NAMALWA (cell line): ENCODE data around the gene CD300C.
"Not testable (repeated sequence)": the region's sequence is repeated elsewhere in the genome, so short reads cannot be mapped to it uniquely, and the experiment has no call there.

Source experiments
- DNase-seq: peaks from one replicate; pipeline ENCODE4 v3.0.0-alpha.2; 2015; ENCODE audit warnings: low spot score

Gene CD300C

DNA sequence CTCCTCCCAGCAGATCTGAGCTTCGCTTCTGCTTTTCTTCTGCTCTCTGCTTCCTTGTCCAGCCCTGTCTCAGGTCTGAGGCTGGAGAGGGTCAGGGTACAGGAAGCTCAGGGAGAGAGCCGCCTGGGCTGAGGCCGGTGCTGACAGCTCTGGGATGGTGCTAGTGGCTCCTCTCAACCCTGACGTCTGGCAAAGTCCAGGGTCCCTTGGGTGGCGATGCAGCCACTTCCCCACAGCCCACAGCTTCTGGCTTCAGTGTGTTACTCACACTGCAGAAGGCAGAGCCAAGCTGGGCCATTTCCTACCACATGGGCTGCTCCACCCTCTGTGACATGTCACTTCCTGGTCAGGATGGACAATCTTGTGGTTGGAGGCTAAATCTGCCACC is at the start of gene CD300C:
Gene CD300C, minus strand, starts transcription at position 273 of the 388 bp plus-strand sequence. CDS start 333 bp downstream, outside the sequence.
- no peak for DNase-seq

DNA sequence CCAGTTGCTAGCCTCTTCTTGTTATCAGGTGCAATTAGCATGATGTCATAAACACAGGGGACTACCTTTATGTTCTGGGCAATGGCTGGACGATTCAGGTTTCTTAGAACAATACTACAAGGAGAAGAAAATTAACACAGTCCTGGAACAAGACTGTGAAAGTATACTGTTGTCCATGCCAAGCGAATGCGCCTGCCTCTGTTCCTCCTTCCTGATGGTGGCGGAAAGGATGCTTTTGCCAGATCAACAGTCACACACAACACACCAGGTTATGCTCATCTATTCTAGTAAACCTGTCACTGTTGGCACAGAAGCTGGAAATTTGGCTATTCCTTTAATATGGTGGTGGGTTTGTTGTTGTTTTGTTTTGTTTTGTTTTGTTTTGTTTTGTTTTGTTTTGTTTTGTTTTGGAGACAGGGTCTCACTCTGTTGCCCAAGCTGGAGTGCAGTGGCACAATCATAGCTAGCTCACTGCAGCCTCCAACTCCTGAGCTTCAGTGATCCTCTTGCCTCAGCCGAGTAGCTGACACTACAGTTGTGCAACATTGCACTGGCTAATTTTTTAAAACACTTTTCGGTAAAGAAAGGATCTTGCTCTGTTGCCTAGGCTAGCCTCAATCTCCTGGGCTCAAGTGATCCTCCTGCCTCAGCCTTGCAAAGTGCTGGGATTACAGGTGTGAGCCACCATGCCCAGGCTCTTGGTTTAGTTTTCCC is 49.3 kb upstream of the CD300C start:
- DNase-seq: no peak

DNA sequence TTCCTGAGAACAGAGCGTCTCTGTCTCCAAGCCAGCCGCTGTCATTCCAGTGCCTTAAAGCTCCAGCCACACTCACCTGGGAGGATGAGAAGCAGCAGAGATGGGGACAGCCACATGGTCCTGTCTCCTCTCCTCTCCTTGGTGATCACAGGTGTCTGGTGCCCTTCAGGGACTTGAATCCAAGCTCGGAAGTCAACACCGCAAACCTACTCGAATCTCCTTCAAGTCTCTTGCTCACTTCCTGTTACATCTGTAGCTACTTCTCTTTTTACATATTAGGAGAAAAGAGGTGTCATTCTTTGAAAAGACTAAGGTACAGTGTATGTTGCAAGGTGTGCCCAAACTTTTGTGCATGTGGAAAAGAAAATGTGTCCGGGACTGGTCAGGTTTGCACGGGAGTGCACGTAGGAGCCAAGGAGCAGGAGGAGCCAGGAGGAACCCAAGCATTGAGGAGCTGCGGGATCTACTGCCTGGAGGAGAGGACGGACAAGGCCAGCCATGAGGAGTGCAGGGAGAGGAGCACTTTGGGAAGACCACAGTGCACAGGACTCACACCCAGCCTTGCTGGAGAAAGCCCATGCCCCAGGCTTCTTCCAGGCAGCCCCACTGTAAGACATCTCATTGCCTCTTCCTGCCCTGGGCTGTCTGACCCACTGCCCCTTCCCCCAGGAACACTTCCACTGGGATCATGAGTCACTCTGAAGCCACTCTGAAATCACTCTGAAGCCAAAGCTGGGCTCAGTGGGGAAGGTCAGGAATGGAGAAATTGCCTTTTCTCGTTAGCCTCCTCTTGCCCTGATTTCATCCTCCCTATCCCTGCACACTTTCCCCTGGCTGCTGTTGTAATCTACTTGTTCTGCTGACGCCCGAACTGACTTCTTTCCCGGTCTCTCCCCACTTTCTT is 46.4 kb upstream of the CD300C start, which contains the start of gene CD300LD:
Gene CD300LD, minus strand, starts transcription at position 197 of the 904 bp plus-strand sequence. Its CDS starts 81 bp downstream, at position 116.
- no peak for DNase-seq

DNA sequence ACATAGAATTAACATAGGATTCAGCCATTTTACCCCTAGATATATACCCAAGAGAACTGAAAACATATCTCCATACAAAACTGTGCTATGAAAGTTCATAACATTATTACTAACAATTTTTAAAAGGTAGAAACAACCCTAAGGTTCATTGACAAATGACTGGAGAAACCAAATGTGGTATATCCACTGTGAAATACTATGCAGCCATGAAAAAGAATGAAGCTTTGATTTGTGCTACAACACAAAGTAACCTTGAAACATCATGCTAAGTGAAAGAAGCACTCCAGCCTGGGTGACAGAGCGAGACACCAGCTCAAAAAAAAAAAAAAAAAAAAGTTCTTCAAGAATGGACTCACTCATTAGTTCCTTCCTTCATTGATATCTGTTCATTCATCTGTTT is 45.6 kb upstream of the CD300C start:
- no peak for DNase-seq

DNA sequence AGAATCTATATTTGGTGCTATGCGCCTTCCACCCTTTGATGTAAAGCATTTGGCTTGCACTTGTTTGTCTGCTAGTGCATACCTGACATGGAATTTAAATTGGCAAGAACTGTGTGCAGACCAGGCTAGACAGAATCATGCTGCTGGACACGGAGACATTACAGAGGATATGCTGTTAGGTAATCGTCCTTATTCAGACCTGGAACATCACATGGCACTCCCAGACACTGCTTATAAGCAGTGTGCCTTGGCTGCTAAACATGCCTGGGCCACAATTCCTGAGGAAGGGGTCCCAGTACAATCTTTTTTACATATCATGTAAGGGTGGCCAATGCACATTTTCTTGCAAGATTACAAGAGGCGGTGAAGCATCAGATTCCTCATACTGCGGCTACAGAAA is 39.8 kb upstream of the CD300C start:
- DNase-seq: no peak

DNA sequence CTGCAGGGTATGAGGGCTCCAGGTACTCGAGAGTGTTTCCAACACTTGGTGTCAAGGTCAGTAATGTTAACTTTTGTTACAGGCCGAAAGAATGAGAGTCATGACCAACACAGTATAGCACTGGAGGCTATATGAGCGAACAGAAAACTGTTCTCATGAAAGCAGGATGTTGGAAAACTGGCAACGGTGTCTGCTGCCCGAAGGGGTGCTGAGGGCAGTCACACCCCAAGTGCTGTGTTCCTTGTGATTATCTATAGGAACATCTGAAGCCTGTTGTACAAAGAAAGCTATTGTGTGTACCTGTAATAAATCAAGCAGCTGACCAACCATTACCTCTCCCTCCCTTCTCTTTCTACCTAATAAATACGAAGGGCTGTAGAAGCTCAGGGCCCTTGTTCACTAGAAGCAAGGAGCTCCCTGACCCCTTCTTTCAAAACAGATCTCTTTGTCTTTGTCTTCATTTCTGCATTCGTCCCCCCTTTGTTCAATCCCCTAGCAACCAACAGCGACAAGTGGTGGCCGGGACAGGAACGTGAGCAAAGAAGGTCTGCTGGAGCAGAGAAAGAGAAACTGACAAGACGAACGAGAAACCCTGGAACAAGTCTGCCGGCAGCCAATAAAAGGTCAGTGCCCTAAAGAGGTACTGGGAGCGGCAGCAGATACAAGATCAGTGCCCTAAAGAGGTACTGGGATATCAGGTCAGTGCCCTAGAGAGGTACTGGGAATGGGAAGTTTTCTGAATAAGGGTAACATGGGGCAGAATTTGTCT is 38.6 kb upstream of the CD300C start:
- no peak for DNase-seq

DNA sequence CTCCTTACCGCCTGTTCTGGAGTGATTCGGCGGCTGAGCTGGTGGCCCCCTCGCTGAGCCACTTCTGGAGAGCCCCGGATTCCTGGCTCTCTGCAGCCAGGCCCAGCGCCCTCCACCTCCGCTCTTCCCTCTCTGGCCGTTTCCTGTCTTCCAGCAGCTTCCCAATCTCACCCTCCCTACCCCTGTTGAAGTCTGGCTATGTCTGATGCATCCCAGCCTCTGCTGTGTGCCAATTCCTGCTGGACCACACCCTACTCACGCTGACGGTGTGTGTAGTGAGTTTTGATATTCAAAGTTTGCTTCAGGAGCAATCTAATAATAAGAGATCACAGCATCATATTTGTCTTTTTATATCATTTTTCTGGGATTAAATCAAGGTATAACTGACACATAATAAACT is 36.7 kb upstream of the CD300C start:
- DNase-seq: no peak

DNA sequence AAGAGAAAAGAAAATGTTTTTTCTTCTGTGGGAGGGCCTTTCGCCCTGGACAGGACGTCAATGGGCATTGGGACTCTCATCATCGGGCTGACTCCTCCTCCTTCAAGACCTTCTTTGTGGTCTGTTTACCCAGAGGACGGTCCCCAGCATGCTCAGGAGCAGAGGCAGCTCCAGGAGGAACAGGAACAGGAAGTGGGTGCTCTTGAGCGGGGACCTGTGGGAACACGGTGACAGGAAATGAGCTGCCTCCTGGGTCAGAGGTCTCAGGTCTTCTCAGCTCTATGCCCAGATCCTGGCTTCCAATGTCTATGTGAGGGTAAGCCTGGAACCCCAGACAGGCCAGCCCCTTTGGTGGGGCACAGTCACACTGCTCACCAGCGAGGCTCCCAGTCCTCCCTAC is 34.0 kb upstream of the CD300C start:
- DNase-seq: no peak

DNA sequence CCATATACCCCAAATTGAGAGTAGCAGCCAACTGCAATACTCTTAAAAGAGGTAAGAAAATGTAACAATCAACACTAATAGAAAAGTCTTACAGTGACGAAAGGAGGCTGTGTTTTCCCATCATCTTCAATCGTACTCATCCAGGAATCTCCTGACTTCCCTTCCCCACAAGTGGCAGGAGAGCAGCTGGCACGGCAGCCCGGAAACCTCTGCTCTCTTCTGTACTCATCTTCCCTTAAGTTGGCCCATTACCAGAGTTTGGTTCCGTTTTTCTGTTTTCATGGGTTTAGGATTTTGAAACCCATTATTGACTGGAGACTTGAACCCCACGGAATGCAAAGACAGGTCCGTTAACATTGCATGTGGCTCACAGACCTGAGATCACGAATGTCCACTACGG is 33.1 kb upstream of the CD300C start:
- no peak for DNase-seq

DNA sequence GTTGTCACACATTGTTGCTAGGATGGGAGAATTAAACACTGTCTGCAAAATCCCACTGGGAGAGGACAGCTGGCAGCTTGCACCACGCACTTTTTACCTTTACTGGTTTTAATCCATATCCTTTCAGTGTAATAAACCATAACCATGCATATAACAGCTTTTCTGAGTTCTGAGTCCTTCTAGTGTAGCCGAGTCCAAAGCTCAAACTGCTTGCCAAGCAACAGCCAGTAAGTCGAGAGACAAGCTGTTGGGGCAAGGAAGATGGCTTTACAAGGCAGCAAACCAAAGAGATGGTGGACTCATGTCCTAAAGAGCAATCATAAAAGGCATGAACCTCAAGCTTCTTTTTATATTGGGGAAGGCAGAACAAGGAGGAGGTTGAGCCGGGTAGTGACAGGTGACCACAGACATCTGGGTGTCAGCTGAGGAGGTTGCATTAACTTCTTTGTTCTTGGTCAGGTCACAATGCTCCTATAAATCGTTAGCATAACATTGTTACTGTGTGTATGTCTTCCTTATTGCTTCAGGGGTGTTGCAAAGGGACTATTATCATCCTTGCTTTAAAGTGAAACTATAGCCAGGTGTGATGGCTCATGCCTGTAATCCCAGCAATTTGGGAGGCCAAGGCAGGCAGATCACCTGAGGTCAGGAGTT is 28.7 kb upstream of the CD300C start:
- no peak for DNase-seq

DNA sequence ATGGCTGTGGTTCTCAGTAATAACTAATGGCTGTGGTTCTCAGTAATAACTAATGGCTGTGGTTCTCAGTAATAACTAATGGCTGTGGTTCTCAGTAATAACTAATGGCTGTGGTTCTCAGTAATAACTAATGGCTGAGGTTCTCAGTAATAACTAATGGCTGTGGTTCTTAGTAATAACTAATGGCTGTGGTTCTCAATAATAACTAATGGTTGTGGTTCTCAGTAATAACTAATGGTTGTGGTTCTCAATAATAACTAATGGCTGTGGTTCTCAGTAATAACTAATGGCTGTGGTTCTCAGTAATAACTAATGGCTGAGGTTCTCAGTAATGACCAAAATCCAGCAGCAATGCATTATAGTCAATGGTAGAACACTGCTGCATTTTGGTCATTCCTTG is 27.7 kb upstream of the CD300C start:
- DNase-seq: not testable (repeated sequence)

DNA sequence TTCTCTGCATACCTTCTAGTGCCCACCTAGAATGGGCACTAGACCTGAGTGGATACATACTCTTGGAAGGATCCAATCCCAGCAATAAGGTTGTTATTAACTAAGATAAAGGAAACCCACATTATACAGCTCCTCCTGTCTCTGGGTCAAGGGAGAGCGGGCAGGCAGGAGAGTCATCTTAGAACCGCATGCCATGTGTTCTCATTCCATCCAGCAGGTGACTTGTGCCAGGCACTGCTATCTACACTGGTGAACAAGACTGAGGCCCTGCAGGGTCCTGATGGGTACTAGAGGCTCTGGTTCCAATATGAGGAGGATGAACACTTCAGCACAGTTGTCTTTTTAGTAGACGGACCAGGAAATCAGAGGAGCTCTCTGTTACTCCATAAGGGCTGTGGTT is 27.3 kb upstream of the CD300C start:
- DNase-seq: no peak

DNA sequence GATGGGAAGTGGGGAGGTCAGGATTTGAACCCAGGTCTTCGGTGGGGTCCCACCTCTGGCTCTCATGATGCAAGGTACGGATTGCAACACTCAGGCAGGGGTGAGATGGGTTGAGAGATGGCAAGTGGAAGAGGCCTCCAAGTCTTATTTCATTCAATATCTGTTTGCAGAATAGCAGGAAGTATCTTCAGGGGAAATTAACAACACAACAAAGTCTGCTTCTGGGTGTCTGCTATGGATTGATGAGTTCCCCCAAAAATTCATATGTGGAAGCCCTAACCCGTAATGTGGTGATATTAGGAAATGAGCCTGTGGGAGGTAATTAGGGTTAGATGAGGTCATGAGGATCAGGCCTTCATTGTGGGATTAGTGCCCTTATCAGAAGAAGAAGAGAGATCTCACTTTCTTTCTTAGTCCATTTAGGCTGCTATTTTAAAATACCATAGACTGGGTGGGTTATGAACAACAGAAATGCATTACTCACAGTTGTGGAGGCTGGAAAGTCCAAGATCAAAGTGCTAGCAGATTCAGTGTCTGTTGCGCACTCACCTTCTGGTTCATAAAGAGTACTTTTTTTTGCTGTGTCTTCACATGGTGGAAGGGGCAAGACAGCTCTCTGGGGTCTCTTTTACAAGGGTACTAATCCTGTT is 25.8 kb upstream of the CD300C start:
- no peak for DNase-seq

DNA sequence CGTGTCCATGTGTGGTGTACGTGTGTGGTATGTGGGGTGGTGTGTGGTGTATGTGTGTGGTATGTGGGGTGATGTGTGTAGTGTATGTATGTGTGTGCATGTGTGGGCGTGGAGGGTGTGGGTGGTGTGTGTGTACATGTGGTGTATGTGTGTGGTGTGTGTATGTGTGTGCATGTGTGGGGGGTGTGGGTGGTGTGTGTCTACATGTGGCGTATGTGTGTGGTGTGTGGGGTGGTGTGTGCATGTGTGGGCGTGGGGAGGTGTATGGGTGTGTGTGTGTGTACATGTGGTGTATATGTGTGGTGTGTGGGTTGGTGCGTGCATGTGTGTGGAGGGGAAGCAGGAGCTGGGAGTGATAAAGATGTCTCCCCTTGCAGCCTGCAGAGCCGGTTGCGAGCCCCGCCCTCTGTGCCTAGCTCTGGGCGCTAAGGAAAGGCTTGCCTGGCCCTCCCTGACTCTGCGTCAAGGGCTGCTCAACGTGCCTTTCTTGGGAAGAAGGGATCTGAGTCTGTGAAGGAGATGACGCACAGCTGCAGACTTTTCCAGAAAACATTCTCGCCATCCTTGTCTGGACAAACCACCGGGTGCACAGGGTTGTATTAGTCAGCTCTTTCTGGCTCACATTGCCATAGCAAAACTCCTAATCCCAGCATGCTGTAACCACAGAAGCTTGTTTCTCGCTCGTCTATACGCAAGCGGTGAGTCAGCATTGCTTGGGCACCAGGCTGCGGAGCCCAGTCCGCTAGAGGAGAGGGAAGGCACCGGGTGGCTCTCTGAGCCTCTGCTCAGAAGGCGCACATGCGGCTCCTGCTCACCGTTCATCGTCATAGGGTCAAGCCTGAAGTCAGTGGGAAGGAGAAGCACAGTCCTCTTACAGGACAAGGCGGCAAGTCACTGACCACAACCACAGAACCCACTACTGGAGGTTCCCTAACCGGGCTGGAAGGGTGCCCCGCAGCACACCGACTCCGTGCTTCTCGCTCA is 23.4 kb upstream of the CD300C start:
- peak; percentile 5 for DNase-seq

DNA sequence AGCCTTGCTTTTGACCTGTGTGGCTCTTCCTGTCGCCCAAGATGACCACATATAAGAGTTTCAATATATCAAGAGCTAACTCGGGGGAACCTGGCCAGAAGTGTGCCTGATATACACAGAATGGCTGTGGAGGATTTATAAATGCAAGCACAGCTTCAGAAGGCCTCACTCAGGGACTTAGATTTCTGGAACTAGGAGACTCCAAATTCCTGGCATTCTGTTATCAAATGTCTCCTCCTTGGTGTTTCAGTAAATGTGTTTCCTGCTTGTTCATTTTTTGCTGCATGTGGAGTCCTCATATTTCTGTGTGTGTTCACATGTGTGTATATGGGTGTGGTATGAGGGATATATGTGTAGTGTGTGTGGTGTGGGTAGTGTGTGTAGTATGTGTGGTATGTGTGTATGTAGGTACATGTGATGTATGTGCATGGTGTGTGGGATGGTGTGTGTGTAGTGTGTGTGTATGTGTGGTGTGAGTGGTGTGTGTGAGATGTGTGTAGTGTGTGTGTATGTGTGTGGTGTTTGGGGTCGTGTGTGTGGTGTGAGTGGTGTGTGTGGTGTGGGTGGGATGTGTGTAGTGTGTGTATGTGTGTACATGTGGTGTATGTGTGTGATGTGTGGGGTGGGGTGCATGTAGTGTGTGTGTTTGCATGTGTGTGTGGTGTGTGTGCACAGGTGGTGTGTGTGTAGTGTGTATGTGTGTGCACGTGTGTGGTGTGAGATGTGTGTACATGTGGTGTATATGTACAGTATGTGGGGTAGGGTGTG is 22.4 kb upstream of the CD300C start:
- DNase-seq: no peak

DNA sequence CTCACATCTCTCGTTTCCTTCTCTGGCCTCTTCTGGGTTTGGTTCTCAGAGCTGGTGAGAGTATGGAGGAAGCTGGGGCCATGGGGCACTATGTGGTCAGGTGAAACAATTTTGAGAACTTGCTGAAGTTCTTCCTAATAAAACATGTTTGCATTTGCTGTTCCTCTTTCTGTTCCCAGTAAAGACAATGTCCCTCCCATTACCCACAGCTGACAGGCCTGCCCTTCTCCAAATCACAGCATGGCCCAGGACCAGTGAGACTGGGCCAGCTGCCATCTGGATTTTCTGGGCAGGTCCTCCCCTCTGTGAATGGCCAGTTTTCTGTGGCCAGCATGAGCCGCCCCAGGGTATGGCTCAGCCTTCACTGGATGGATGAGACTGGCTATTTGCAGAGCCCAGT is 21.5 kb upstream of the CD300C start, which contains the start of gene CD300H:
Gene CD300H, minus strand, starts transcription at position 113 of the 400 bp plus-strand sequence.
- no peak for DNase-seq

DNA sequence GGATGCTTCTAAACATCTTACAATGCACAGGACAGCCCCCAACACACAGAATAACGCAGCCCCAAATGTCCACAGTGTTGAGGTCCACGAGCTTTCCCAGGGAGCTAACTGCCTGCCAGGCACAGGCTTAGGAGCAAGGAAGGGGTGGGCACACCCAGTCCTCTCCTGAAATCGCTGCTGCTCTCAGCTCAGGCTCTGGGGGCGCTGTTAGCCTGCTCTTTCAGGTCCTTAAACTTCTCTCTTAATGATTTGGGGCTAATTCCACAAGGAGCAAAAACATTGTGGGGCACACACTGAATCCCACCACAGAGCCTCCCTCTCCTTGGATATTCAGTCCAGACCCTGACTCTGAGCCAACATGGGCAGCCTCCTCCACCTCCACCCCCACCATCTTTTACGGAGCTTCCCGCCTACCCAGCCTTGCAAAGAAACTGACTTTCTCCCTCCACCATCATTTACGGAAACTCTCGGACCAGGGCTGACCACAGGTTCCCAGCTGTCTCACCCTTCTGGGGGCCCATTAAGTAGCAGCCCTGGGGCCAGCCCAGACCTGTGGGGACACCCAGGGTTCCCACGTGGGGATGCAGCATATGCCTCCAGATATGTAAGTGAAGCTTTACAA is 20.3 kb upstream of the CD300C start:
- DNase-seq: peak; percentile 56

DNA sequence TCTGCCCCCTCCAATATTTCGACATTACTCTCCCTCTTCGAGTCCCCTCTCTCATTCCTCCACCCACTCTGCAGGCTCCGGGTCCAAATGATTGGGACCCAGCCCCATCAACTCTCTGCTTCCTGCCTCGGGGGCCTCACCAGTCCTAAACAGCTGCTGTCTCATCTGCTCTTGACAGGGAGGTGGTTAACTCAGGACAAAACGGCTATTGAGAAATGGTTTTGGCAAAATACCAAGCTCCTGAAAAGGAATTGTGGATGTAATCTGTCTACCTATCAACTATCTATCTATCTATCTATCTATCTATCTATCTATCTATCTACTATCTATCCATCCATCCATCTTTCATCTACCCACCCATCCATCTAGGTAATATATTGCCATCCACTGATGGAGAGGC is 19.2 kb upstream of the CD300C start:
- DNase-seq: no peak

DNA sequence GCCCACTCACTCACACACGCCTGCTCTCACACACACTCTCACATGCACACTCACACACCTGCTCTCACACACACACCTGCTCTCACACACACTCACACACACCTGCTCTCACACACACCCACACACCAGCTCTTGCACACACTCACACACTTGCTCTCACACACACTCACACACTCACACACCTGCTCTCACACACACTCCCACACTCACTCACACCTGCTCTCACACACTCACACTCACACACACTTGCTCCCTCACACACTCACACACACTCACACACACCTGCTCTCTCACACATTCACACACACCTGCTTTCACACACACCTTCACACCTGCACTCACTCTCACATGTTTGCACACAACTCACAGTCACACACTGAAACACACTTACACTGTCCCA is 17.4 kb upstream of the CD300C start:
- no peak for DNase-seq
